ENCODE measurements around the gene SYTL5. TPM values are rescaled to one million over a fixed set of nuclear protein-coding genes. Genes with fewer than 3 reads are reported as not detected.

Gene SYTL5
- total RNA-seq, 1 donor from 2014 or later: not detected

DNA sequence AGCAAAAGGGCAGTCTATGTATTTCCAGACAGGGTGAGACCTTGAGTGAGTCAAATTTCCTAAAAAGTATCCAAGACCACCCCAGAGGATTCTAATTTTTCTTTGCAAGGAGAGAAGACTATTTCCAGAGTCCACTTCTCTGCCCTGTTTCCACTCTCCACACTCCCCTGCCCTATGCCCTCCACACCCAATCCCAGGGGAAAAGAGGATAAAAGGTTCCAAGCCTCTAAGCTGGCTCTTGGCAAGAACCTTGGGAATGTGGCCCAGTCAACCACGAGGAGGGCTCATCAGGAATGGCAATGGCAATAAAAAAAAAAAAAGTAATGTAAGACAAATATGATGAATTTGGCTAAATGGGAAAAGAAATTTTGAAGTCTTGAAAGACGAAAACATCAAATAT lies 148.5 kb downstream of the SYTL5 start:
- Mint-ChIP-seq H3K36me3 (ENCODE audit: unreplicated experiment) (no peaks in the 10 kb centered on the region), H3K27me3 (ENCODE audit: unreplicated experiment) (no peaks in the 10 kb centered on the region), H3K9me3 (ENCODE audit: unreplicated experiment) (no peaks in the 10 kb centered on the region), H3K4me3 (ENCODE audit: unreplicated experiment) (no peak overlapping the region), H3K4me1 (ENCODE audit: low read depth, unreplicated experiment) (peaks cover 4% of the 10 kb centered on the region), H3K27ac (ENCODE audit: unreplicated experiment) (no peak overlapping the region)
- TF ChIP-seq, protein P1, sequence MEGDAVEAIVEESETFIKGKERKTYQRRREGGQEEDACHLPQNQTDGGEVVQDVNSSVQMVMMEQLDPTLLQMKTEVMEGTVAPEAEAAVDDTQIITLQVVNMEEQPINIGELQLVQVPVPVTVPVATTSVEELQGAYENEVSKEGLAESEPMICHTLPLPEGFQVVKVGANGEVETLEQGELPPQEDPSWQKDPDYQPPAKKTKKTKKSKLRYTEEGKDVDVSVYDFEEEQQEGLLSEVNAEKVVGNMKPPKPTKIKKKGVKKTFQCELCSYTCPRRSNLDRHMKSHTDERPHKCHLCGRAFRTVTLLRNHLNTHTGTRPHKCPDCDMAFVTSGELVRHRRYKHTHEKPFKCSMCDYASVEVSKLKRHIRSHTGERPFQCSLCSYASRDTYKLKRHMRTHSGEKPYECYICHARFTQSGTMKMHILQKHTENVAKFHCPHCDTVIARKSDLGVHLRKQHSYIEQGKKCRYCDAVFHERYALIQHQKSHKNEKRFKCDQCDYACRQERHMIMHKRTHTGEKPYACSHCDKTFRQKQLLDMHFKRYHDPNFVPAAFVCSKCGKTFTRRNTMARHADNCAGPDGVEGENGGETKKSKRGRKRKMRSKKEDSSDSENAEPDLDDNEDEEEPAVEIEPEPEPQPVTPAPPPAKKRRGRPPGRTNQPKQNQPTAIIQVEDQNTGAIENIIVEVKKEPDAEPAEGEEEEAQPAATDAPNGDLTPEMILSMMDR (IDR thresholded peaks at IDR 0.05; ENCODE audit: partially characterized antibody, unreplicated experiment): no peak
- DNase-seq: no peak

DNA sequence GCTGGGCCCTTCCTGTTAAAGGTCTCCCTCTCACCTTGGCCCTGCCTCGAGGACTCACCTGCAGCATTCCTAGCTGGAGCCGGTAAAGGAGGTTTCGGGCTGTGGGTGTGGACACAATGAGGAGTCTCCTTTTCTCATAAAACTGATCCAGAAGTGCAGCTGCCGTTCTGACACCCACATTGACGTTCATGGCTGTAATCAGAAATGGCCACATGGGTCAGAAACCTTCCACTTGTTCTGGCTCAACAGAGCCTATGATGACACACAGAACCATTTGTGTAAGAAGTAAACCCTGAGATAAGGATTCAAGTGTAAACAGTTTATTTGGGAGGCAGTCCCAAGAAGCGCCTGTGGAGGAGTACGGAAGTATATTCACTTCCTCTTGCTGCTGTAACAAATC lies 150.5 kb downstream of the SYTL5 start:
- H3K9me3 Mint-ChIP-seq (ENCODE audit: unreplicated experiment): no peaks in the 10 kb centered on the region
- TF ChIP-seq, protein P1 (IDR thresholded peaks at IDR 0.05; ENCODE audit: partially characterized antibody, unreplicated experiment): no peak
- H3K4me1 Mint-ChIP-seq (ENCODE audit: low read depth, unreplicated experiment): peaks cover 4% of the 10 kb centered on the region
- no peaks in the 10 kb centered on the region for H3K36me3 Mint-ChIP-seq (ENCODE audit: unreplicated experiment)
- no peak for DNase-seq
- no peaks in the 10 kb centered on the region for H3K27me3 Mint-ChIP-seq (ENCODE audit: unreplicated experiment)
- no peak overlapping the region for H3K27ac Mint-ChIP-seq (ENCODE audit: unreplicated experiment)
- no peak overlapping the region for H3K4me3 Mint-ChIP-seq (ENCODE audit: unreplicated experiment)

DNA sequence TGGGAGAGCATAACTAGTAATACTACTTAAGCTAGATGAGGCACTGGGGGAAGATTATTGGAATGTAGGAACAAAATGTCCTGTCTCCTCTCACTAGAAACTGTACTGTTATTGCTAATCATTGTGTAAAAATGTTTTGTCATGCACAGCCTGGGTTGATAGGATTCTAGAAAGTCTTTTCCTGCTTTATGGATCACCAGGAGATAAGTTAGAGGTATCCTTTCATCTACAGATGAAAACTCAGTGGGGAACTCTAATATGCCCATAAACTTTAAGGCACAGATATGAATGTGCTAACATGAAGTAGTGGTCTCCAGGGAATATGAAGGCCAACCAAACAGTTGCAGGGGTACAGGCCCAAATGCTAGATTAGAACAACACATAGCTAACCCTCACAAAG lies 156.8 kb downstream of the SYTL5 start:
- Mint-ChIP-seq H3K27ac (ENCODE audit: unreplicated experiment) (no peak overlapping the region), H3K36me3 (ENCODE audit: unreplicated experiment) (no peaks in the 10 kb centered on the region), H3K4me1 (ENCODE audit: low read depth, unreplicated experiment) (no peaks in the 10 kb centered on the region), H3K27me3 (ENCODE audit: unreplicated experiment) (no peaks in the 10 kb centered on the region), H3K4me3 (ENCODE audit: unreplicated experiment) (no peak overlapping the region), H3K9me3 (ENCODE audit: unreplicated experiment) (no peaks in the 10 kb centered on the region)
- TF ChIP-seq, protein P1 (IDR thresholded peaks at IDR 0.05; ENCODE audit: partially characterized antibody, unreplicated experiment): no peak
- DNase-seq: no peak

DNA sequence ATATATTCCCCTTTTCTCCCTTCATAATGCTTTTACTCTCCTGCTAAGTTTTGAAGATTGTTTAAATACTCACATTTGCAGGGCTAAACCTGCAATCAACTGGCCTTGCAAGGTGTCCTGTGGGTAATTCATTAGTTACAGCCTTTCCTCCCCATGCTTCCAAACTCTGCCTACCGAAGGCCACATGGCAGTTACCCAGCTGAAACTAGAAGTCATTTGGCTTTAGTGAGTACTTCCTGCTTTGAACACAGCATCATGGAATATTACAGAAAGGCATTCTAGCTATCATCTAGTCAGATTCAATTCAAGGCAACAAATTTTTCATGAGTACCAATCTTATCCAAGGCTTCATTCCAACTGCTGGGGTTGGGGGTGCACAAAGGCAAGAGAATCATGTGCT lies 158.7 kb downstream of the SYTL5 start:
- Mint-ChIP-seq H3K4me3 (ENCODE audit: unreplicated experiment) (no peak overlapping the region), H3K27ac (ENCODE audit: unreplicated experiment) (no peak overlapping the region), H3K4me1 (ENCODE audit: low read depth, unreplicated experiment) (no peaks in the 10 kb centered on the region), H3K36me3 (ENCODE audit: unreplicated experiment) (no peaks in the 10 kb centered on the region), H3K9me3 (ENCODE audit: unreplicated experiment) (no peaks in the 10 kb centered on the region), H3K27me3 (ENCODE audit: unreplicated experiment) (no peaks in the 10 kb centered on the region)
- DNase-seq: no peak
- TF ChIP-seq, protein P1 (IDR thresholded peaks at IDR 0.05; ENCODE audit: partially characterized antibody, unreplicated experiment): no peak

DNA sequence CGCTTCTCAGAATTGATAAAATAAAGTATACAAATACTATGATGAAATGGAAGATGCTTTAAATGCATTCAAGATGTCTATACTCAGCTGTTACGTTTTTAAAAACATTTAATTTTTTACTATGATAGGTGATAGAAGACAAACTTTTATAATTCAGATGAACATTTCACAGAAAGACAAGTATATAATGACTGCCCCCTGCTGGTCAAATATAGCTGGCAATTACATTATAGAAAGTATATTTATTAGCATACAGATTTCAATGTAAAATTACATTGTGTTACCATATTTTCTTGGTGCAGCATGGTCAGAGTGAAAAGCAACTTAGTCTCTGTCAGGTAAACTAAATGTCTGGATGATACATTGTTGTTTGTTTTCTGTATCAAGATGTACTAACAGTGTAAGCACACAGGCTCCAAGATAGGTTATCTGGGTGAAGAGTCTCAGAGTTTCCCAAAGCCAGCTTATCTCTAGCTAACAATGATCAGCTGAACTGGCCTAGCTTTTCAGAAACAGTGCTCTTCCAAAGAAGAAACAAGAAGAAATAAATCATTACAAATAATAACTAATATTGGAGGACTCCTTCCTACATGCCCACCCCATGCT lies 160.2 kb downstream of the SYTL5 start:
- H3K4me1 Mint-ChIP-seq (ENCODE audit: low read depth, unreplicated experiment): no peaks in the 10 kb centered on the region
- no peak overlapping the region for H3K4me3 Mint-ChIP-seq (ENCODE audit: unreplicated experiment)
- no peaks in the 10 kb centered on the region for H3K9me3 Mint-ChIP-seq (ENCODE audit: unreplicated experiment)
- H3K27ac Mint-ChIP-seq (ENCODE audit: unreplicated experiment): no peak overlapping the region
- TF ChIP-seq, protein P1 (IDR thresholded peaks at IDR 0.05; ENCODE audit: partially characterized antibody, unreplicated experiment): peak; percentile 78
- no peaks in the 10 kb centered on the region for H3K27me3 Mint-ChIP-seq (ENCODE audit: unreplicated experiment)
- no peak for DNase-seq
- H3K36me3 Mint-ChIP-seq (ENCODE audit: unreplicated experiment): no peaks in the 10 kb centered on the region

Data from glutamatergic neuron (in vitro differentiated cells).